ENCODE results near the gene DPP6. TPM values are rescaled to one million over a fixed set of nuclear protein-coding genes. Genes with fewer than 3 reads are reported as not detected.

Gene DPP6
- total and polyA plus RNA-seq, 2 experiments from 2014 or later: 0.20 to 0.44 TPM

GRCh38 chr7:154767821-154768415 lies 715.7 kb downstream of the DPP6 start:
- no peaks in the 10 kb centered on the region for H3K36me3 ChIP-seq (replicated peaks; ENCODE audit: insufficient read depth, low read depth)
- no peak overlapping the region for H3K4me3 ChIP-seq
- no peak overlapping the region for H3K27ac ChIP-seq
- H4K20me1 ChIP-seq (ENCODE audit: insufficient read depth, poor library complexity, severe bottlenecking): no peaks in the 10 kb centered on the region
- H3K9me3 ChIP-seq (ENCODE audit: low read depth): no peaks in the 10 kb centered on the region
- H2AFZ ChIP-seq: no peak overlapping the region
- 92% methylated on average over 9 of the region's 9 CpGs for WGBS (ENCODE audit: low lambda C conversion rate, missing lambda C conversion rate)
- TF ChIP-seq EZH2 (IDR thresholded peaks at IDR 0.05; ENCODE audit: borderline replicate concordance) (no peak), CTCF (IDR thresholded peaks at IDR 0.05; ENCODE audit: poor library complexity) (no peak), EZH2phosphoT487 (IDR thresholded peaks at IDR 0.05; ENCODE audit: low read depth, severe bottlenecking, unreplicated experiment) (no peak)
- no peaks in the 10 kb centered on the region for H3K4me1 ChIP-seq (ENCODE audit: insufficient read depth)
- no peaks in the 10 kb centered on the region for H3K9me2 ChIP-seq (replicated peaks; ENCODE audit: insufficient read depth)
- no peak for DNase-seq (ENCODE audit: low spot score)
- peaks cover 4% of the 10 kb centered on the region for H3K27me3 ChIP-seq
- no peak overlapping the region for H3K4me2 ChIP-seq
- no peaks in the 10 kb centered on the region for H3K79me2 ChIP-seq

- Histone ChIP-seq H3K4me2 (no peak overlapping the region), H3K27ac (no peak overlapping the region), H3K9me2 (replicated peaks; ENCODE audit: insufficient read depth) (no peaks in the 10 kb centered on the region), H3K79me2 (no peaks in the 10 kb centered on the region), H2AFZ (no peak overlapping the region), H3K4me3 (no peak overlapping the region), H3K36me3 (replicated peaks; ENCODE audit: insufficient read depth, low read depth) (no peaks in the 10 kb centered on the region), H3K9me3 (ENCODE audit: low read depth) (no peaks in the 10 kb centered on the region), H4K20me1 (ENCODE audit: insufficient read depth, poor library complexity, severe bottlenecking) (no peaks in the 10 kb centered on the region), H3K4me1 (ENCODE audit: insufficient read depth) (no peaks in the 10 kb centered on the region), H3K27me3 (peaks cover 4% of the 10 kb centered on the region)
- DNase-seq (ENCODE audit: low spot score): no peak
- WGBS (ENCODE audit: low lambda C conversion rate, missing lambda C conversion rate): 79% methylated on average over 4 of the region's 4 CpGs
- TF ChIP-seq EZH2 (IDR thresholded peaks at IDR 0.05; ENCODE audit: borderline replicate concordance) (no peak), CTCF (IDR thresholded peaks at IDR 0.05; ENCODE audit: poor library complexity) (no peak), EZH2phosphoT487 (IDR thresholded peaks at IDR 0.05; ENCODE audit: low read depth, severe bottlenecking, unreplicated experiment) (no peak)
Observed at GRCh38 chr7:154769001-154769400, 716.8 kb downstream of the DPP6 start.

- WGBS (ENCODE audit: low lambda C conversion rate, missing lambda C conversion rate): 93% methylated on average over 7 of the region's 7 CpGs
- H3K9me2 ChIP-seq (replicated peaks; ENCODE audit: insufficient read depth): no peaks in the 10 kb centered on the region
- no peaks in the 10 kb centered on the region for H3K9me3 ChIP-seq (ENCODE audit: low read depth)
- no peaks in the 10 kb centered on the region for H3K4me1 ChIP-seq (ENCODE audit: insufficient read depth)
- H3K36me3 ChIP-seq (replicated peaks; ENCODE audit: insufficient read depth, low read depth): no peaks in the 10 kb centered on the region
- H4K20me1 ChIP-seq (ENCODE audit: insufficient read depth, poor library complexity, severe bottlenecking): no peaks in the 10 kb centered on the region
- H3K27me3 ChIP-seq: peaks cover 4% of the 10 kb centered on the region
- H3K4me2 ChIP-seq: no peak overlapping the region
- no peak overlapping the region for H2AFZ ChIP-seq
- no peak for DNase-seq (ENCODE audit: low spot score)
- no peaks in the 10 kb centered on the region for H3K79me2 ChIP-seq
- H3K27ac ChIP-seq: no peak overlapping the region
- TF ChIP-seq EZH2 (IDR thresholded peaks at IDR 0.05; ENCODE audit: borderline replicate concordance): no peak
- no peak for TF ChIP-seq CTCF (IDR thresholded peaks at IDR 0.05; ENCODE audit: poor library complexity)
- TF ChIP-seq EZH2phosphoT487 (IDR thresholded peaks at IDR 0.05; ENCODE audit: low read depth, severe bottlenecking, unreplicated experiment): no peak
- H3K4me3 ChIP-seq: no peak overlapping the region
Observed at GRCh38 chr7:154769527-154769926, 717.3 kb downstream of the DPP6 start.
